ENCODE measurements around the gene PTGER1.

GRCh38 chr19:14479309-14479974 lies 4.3 kb upstream of the PTGER1 start:
- TF ChIP-seq EZH2phosphoT487 (IDR thresholded peaks at IDR 0.05; ENCODE audit: low read depth) (no peak), CTCF (IDR thresholded peaks at IDR 0.05; ENCODE audit: low read depth, low read length) (no peak)

All from OCI-LY3 (cell line).